ENCODE data around the gene ROBO3. TPM values are rescaled to one million over a fixed set of nuclear protein-coding genes. Genes with fewer than 3 reads are reported as not detected.

The ROBO3 gene
- total RNA-seq, 1 experiment from 2014 or later: 30.7 TPM

DNA sequence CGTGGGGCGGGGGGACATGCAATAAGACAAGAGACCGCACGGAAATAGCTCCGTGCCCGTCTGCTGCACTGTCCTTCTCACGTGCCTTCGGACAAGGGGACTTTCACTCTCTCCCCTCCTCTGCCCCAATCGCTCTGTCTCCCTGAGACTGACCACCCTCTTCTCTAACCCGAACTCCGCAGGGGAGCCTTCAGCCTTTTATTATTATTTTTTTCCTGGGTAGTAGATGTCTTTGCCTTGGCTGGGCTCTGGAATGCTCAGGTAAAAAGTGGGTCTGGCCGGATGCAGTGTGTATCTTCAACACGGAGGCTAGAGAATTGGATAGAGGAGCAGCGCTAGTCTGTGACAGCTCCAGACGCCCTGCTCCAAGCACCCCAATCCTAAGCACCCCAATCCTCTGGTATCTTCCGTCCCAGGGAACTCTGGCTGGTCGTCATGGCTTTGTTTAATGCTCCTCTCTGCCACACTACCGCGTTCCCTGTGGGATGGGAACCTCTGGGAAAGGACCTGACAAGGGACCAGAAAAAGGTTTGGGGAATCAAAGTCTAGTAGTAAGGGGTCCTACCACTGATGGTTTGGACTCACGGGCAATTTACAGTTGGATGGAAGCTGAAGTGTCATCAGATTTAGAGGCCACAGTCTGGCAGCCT is 25.1 kb upstream of the ROBO3 start:
- no peak overlapping the region for H2AFZ ChIP-seq (ENCODE audit: low read depth, low read length, poor library complexity, severe bottlenecking)
- no peak overlapping the region for H3K4me2 ChIP-seq (ENCODE audit: low read length)
- H3K9me3 ChIP-seq (ENCODE audit: control insufficient read depth in 1 of 2, insufficient read depth in 1 of 2, low read depth in 1 of 2, low read length in 2 of 2): no peaks in the 10 kb centered on the region
- no peak overlapping the region for H3K27ac ChIP-seq (ENCODE audit: low read depth, low read length)
- ATAC-seq (no peak), DNase-seq (ENCODE audit: low read depth, low spot score) (no peak)
- BruUV-seq (replicated peaks): no TSS peak
- ChIA-PET CTCF (no interaction called here), RAD21 (ENCODE audit: low non-redundant PET in 1 of 2, low total read pairs in 2 of 2, uncharacterized antibody in 2 of 2, unreplicated experiment in 2 of 2) (no interaction called here), POLR2A (no interaction called here)
- H3K9me2 ChIP-seq (ENCODE audit: insufficient read depth): no peaks in the 10 kb centered on the region
- H3K4me3 ChIP-seq (replicated peaks in 1 of 2; ENCODE audit: low read depth in 1 of 2, low read length in 2 of 2): no peak overlapping the region
- no peak for TF ChIP-seq POLR2A (IDR thresholded peaks at IDR 0.05; ENCODE audit: borderline replicate concordance, extremely low read depth, insufficient read depth, insufficient read length)
- TF ChIP-seq, protein P1, sequence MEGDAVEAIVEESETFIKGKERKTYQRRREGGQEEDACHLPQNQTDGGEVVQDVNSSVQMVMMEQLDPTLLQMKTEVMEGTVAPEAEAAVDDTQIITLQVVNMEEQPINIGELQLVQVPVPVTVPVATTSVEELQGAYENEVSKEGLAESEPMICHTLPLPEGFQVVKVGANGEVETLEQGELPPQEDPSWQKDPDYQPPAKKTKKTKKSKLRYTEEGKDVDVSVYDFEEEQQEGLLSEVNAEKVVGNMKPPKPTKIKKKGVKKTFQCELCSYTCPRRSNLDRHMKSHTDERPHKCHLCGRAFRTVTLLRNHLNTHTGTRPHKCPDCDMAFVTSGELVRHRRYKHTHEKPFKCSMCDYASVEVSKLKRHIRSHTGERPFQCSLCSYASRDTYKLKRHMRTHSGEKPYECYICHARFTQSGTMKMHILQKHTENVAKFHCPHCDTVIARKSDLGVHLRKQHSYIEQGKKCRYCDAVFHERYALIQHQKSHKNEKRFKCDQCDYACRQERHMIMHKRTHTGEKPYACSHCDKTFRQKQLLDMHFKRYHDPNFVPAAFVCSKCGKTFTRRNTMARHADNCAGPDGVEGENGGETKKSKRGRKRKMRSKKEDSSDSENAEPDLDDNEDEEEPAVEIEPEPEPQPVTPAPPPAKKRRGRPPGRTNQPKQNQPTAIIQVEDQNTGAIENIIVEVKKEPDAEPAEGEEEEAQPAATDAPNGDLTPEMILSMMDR (IDR thresholded peaks at IDR 0.05 in 2 of 3, conservative IDR thresholded peaks at IDR 0.05 in 1 of 3; ENCODE audit: borderline replicate concordance in 1 of 3, insufficient read depth in 1 of 3, low read depth in 2 of 3, low read length in 2 of 3): no peak
- no peak for TF ChIP-seq FOSL1 (IDR thresholded peaks at IDR 0.05; ENCODE audit: low read depth)
- no peak for TF ChIP-seq SP1 (IDR thresholded peaks at IDR 0.05; ENCODE audit: low read depth)
- no peak for TF ChIP-seq YY1 (IDR thresholded peaks at IDR 0.05; ENCODE audit: extremely low read depth, insufficient replicate concordance, low read depth, low read length)
- TF ChIP-seq SIN3A (IDR thresholded peaks at IDR 0.05; ENCODE audit: low read depth): no peak
- TF ChIP-seq, protein P2, sequence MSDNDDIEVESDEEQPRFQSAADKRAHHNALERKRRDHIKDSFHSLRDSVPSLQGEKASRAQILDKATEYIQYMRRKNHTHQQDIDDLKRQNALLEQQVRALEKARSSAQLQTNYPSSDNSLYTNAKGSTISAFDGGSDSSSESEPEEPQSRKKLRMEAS (IDR thresholded peaks at IDR 0.05): no peak
- no peak for TF ChIP-seq CEBPB (IDR thresholded peaks at IDR 0.05; ENCODE audit: low read depth)
- no peak for TF ChIP-seq RAD21 (IDR thresholded peaks at IDR 0.05; ENCODE audit: low read depth)
- no peak for TF ChIP-seq TCF7L2 (IDR thresholded peaks at IDR 0.05; ENCODE audit: borderline replicate concordance, extremely low read depth, insufficient read depth, insufficient read length)
- TF ChIP-seq, protein P3, sequence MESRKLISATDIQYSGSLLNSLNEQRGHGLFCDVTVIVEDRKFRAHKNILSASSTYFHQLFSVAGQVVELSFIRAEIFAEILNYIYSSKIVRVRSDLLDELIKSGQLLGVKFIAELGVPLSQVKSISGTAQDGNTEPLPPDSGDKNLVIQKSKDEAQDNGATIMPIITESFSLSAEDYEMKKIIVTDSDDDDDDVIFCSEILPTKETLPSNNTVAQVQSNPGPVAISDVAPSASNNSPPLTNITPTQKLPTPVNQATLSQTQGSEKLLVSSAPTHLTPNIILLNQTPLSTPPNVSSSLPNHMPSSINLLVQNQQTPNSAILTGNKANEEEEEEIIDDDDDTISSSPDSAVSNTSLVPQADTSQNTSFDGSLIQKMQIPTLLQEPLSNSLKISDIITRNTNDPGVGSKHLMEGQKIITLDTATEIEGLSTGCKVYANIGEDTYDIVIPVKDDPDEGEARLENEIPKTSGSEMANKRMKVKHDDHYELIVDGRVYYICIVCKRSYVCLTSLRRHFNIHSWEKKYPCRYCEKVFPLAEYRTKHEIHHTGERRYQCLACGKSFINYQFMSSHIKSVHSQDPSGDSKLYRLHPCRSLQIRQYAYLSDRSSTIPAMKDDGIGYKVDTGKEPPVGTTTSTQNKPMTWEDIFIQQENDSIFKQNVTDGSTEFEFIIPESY (IDR thresholded peaks at IDR 0.05; ENCODE audit: extremely low read depth, insufficient replicate concordance, low read length): no peak
- TF ChIP-seq, protein P4, sequence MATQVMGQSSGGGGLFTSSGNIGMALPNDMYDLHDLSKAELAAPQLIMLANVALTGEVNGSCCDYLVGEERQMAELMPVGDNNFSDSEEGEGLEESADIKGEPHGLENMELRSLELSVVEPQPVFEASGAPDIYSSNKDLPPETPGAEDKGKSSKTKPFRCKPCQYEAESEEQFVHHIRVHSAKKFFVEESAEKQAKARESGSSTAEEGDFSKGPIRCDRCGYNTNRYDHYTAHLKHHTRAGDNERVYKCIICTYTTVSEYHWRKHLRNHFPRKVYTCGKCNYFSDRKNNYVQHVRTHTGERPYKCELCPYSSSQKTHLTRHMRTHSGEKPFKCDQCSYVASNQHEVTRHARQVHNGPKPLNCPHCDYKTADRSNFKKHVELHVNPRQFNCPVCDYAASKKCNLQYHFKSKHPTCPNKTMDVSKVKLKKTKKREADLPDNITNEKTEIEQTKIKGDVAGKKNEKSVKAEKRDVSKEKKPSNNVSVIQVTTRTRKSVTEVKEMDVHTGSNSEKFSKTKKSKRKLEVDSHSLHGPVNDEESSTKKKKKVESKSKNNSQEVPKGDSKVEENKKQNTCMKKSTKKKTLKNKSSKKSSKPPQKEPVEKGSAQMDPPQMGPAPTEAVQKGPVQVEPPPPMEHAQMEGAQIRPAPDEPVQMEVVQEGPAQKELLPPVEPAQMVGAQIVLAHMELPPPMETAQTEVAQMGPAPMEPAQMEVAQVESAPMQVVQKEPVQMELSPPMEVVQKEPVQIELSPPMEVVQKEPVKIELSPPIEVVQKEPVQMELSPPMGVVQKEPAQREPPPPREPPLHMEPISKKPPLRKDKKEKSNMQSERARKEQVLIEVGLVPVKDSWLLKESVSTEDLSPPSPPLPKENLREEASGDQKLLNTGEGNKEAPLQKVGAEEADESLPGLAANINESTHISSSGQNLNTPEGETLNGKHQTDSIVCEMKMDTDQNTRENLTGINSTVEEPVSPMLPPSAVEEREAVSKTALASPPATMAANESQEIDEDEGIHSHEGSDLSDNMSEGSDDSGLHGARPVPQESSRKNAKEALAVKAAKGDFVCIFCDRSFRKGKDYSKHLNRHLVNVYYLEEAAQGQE (IDR thresholded peaks at IDR 0.05; ENCODE audit: low read depth): no peak
- no peak for TF ChIP-seq POLR2AphosphoS5 (IDR thresholded peaks at IDR 0.05; ENCODE audit: low read depth, low read length)
- TF ChIP-seq ELF1 (IDR thresholded peaks at IDR 0.05; ENCODE audit: borderline replicate concordance, low read depth): no peak
- TF ChIP-seq, protein P5, sequence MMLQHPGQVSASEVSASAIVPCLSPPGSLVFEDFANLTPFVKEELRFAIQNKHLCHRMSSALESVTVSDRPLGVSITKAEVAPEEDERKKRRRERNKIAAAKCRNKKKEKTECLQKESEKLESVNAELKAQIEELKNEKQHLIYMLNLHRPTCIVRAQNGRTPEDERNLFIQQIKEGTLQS (IDR thresholded peaks at IDR 0.05): no peak
- peaks cover 26% of the 10 kb centered on the region; the same call in 1 of the 2 replicates for H3K27me3 ChIP-seq (ENCODE audit: insufficient read depth, low read length)
- H4K20me1 ChIP-seq (ENCODE audit: insufficient read depth): no peaks in the 10 kb centered on the region
- intact Hi-C loops (cut with micrococcal nuclease): loop anchor here (5.0 to 10.0 kb wide), 2 partner anchors 425 to 1032 kb away; no protein-coding TSS in a partner anchor
- H3K36me3 ChIP-seq (ENCODE audit: control insufficient read depth in 1 of 2, insufficient read depth in 2 of 2, low read length in 2 of 2): no peaks in the 10 kb centered on the region
- H3K79me2 ChIP-seq (ENCODE audit: insufficient read depth, low read length): no peaks in the 10 kb centered on the region
- no peak overlapping the region for H3K9ac ChIP-seq (ENCODE audit: low read length)
- H3K4me1 ChIP-seq (ENCODE audit: control insufficient read depth in 1 of 2, insufficient read depth in 2 of 2, low read length in 2 of 2): peaks cover 2 to 4% of the 10 kb centered on the region in 2 experiments; a peak in 3 of 4 replicates
